Mucosa of rectum (tissue), 2 donors: ENCODE data around the gene TCERG1L.

Experiments
- H3K27ac ChIP-seq, 2 donors: one replicate each; pipeline ENCODE4 v1.7.0; 2013; ENCODE audit warnings: inconsistent platforms in 2 of 2, low read depth in 2 of 2, low read length in 2 of 2
- H3K27me3 ChIP-seq, 2 donors: one replicate each; pipeline ENCODE4 v1.7.0; 2013; ENCODE audit warnings: low read length in 2 of 2; ENCODE audit not compliant: control insufficient read depth in 2 of 2, insufficient read depth in 2 of 2
- H3K36me3 ChIP-seq, 2 donors: one replicate each; pipeline ENCODE4 v1.7.0; 2013; ENCODE audit warnings: low read length in 2 of 2; ENCODE audit not compliant: control insufficient read depth in 2 of 2, insufficient read depth in 2 of 2
- H3K4me1 ChIP-seq, 2 donors: one replicate each; pipeline ENCODE4 v1.7.0; 2013; ENCODE audit warnings: low read length in 2 of 2, mild to moderate bottlenecking in 1 of 2; ENCODE audit not compliant: control insufficient read depth in 2 of 2, insufficient read depth in 2 of 2
- H3K4me3 ChIP-seq, 2 donors: one replicate each; pipeline ENCODE4 v1.7.0; 2013; ENCODE audit warnings: low read length in 2 of 2
- H3K9ac ChIP-seq, 2 donors: one replicate each; pipeline ENCODE4 v1.7.0; 2013; ENCODE audit warnings: low read length in 2 of 2, low read depth in 1 of 2, mild to moderate bottlenecking in 1 of 2
- H3K9me3 ChIP-seq, 2 donors: one replicate each; pipeline ENCODE4 v1.7.0; 2013; ENCODE audit warnings: low read length in 2 of 2; ENCODE audit not compliant: control insufficient read depth in 2 of 2
- donor health status: healthy.
- donor health status: Normal muscosa, but diverticular disease.

Gene TCERG1L

DNA sequence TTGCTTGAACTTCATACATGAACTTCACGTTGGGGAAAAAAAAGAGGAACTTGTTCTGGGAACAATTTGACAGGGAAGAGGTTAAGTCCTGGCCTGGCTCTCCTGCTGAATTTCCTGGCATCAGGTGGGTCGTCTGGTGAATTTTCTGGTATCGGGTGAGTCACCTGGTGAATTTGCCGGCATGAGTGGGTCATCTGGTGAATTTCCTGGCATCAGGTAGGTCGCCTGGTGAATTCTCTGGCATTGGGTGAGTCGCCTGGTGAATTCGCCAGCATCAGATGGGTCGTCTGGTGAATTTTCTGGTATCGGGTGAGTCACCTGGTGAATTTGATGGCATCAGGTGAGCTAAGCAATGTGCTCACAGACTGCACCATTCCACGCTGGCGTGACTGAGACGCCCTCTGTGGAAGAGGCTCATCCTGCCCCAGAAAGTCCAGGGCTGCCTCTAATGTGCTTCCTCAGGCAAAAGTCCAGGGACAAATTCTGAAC, 255.4 kb downstream of the TCERG1L start:
- no peaks in the 10 kb centered on the region for H3K27me3 ChIP-seq
- no peak overlapping the region for H3K4me3 ChIP-seq
- H3K27ac ChIP-seq: no peak overlapping the region
- no peaks in the 10 kb centered on the region for H3K36me3 ChIP-seq
- H3K4me1 ChIP-seq: no peaks in the 10 kb centered on the region
- H3K9me3 ChIP-seq: peaks cover 4 to 7% of the 10 kb centered on the region in 2 donors
- no peak overlapping the region for H3K9ac ChIP-seq

GRCh38 chr10:131055437-131055836, 256.1 kb downstream of the TCERG1L start:
- Histone ChIP-seq H3K9ac (no peak overlapping the region), H3K27me3 (no peaks in the 10 kb centered on the region), H3K9me3 (peaks cover 4 to 7% of the 10 kb centered on the region in 2 donors), H3K36me3 (no peaks in the 10 kb centered on the region), H3K27ac (no peak overlapping the region), H3K4me3 (no peak overlapping the region), H3K4me1 (no peaks in the 10 kb centered on the region)

DNA sequence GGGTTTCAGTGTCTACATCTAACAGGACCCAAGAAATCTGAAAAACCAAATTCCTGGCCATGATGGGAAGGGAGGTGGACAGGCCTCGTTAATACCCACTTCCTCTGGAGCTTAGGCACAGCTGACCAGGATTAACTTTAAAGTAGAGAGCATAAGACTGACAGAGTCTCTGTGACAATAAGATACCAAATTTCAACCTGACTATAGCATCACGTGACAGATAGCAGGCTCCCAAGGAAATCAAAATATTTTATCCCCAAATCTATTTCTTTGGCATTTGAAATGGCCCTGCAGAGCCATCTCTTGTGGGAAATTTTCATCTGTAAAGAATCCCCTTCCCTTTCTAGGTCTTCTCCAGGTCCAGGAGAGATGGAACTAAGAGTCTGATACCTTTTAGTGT, 258.3 kb downstream of the TCERG1L start:
- Histone ChIP-seq H3K36me3 (no peaks in the 10 kb centered on the region), H3K9me3 (peaks cover 4 to 7% of the 10 kb centered on the region in 2 donors), H3K4me1 (no peaks in the 10 kb centered on the region), H3K27ac (no peak overlapping the region), H3K9ac (no peak overlapping the region), H3K27me3 (no peaks in the 10 kb centered on the region), H3K4me3 (no peak overlapping the region)

DNA sequence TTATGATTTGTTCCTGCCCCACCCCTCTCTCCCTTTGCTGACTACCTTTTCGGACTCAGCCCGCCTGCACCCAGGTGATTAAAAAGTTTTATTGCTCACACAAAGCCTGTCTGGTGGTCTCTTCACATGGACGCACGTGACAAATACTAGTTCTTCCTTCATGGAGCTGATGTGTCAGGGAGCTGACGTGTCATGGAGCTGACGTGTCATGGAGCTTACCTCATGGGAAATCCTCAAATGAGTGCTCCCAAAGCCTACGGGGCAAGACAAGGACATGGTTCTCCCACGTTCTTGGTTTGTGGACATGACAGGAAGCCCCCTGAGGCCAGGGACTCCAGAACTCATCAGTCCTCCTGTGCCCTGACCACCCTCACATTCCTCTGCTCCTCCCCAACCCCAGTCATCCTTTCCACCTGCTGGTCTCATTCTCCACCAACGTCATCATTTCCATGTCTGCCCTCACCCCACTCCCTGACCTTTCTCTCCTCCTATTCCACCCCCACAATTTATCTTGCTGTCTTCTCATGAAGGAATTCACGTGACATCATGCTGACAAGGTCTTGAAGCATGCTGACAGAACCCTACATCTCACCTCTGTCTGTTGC, 261.3 kb downstream of the TCERG1L start:
- Histone ChIP-seq H3K27me3 (no peaks in the 10 kb centered on the region), H3K36me3 (no peaks in the 10 kb centered on the region), H3K4me1 (no peaks in the 10 kb centered on the region), H3K9me3 (peaks cover 0 to 3% of the 10 kb centered on the region in 2 donors), H3K27ac (no peak overlapping the region), H3K9ac (no peak overlapping the region), H3K4me3 (no peak overlapping the region)

DNA sequence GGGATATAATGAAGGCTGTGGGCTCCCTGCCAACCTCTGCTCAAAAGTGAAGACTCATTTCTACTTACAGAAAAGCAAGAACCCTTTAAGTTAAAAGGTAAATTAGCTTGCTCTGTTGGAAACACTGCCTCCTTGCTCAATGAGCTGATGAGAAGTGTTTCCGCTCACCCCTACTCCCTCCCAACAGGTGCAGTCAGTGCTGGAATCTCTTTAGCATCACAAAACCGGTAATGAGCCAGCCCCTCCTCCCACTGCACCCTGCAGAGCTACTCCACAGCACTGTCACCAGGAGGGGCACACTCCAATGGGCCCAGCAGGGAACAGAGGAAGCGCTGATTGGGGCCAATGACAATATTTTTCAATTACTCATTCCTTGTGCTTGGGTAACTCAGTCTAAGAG, 262.5 kb downstream of the TCERG1L start:
- H3K36me3 ChIP-seq: no peaks in the 10 kb centered on the region
- H3K27me3 ChIP-seq: no peaks in the 10 kb centered on the region
- no peak overlapping the region for H3K9ac ChIP-seq
- no peaks in the 10 kb centered on the region for H3K9me3 ChIP-seq
- no peak overlapping the region for H3K4me3 ChIP-seq
- no peaks in the 10 kb centered on the region for H3K4me1 ChIP-seq
- H3K27ac ChIP-seq: no peak overlapping the region

DNA sequence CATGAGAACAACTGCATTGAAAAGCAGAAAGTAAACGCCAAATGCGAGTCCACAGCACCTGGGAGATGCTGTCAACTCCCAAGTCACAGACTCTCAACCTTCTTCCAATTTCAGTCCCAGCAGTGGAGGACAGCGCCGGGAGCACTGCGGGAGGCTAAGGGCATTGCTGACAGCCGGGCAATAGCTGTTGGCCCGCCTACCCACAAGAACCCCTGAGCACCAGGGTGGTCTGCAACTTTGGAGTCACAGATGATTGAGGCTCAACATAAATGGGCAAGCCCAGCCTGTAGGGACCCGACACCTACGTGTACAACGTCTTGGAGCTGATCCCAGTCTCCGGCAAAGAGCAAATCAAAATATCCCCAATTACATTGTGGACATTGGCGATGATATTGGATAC, 262.9 kb downstream of the TCERG1L start:
- H3K36me3 ChIP-seq: no peaks in the 10 kb centered on the region
- no peaks in the 10 kb centered on the region for H3K4me1 ChIP-seq
- no peak overlapping the region for H3K27ac ChIP-seq
- no peaks in the 10 kb centered on the region for H3K9me3 ChIP-seq
- no peak overlapping the region for H3K9ac ChIP-seq
- no peaks in the 10 kb centered on the region for H3K27me3 ChIP-seq
- no peak overlapping the region for H3K4me3 ChIP-seq

- Histone ChIP-seq H3K4me3 (no peak overlapping the region), H3K27ac (no peak overlapping the region), H3K4me1 (no peaks in the 10 kb centered on the region), H3K36me3 (no peaks in the 10 kb centered on the region), H3K9me3 (no peaks in the 10 kb centered on the region), H3K27me3 (no peaks in the 10 kb centered on the region), H3K9ac (no peak overlapping the region)
Measured at GRCh38 chr10:131047501-131047900, 264.0 kb downstream of the TCERG1L start.

- peaks cover 0 to 3% of the 10 kb centered on the region in 2 donors for H3K9me3 ChIP-seq
- H3K4me3 ChIP-seq: no peak overlapping the region
- H3K36me3 ChIP-seq: no peaks in the 10 kb centered on the region
- no peaks in the 10 kb centered on the region for H3K27me3 ChIP-seq
- no peak overlapping the region for H3K27ac ChIP-seq
- H3K9ac ChIP-seq: no peak overlapping the region
- H3K4me1 ChIP-seq: no peaks in the 10 kb centered on the region
Measured at GRCh38 chr10:131046194-131046593, 265.3 kb downstream of the TCERG1L start.

DNA sequence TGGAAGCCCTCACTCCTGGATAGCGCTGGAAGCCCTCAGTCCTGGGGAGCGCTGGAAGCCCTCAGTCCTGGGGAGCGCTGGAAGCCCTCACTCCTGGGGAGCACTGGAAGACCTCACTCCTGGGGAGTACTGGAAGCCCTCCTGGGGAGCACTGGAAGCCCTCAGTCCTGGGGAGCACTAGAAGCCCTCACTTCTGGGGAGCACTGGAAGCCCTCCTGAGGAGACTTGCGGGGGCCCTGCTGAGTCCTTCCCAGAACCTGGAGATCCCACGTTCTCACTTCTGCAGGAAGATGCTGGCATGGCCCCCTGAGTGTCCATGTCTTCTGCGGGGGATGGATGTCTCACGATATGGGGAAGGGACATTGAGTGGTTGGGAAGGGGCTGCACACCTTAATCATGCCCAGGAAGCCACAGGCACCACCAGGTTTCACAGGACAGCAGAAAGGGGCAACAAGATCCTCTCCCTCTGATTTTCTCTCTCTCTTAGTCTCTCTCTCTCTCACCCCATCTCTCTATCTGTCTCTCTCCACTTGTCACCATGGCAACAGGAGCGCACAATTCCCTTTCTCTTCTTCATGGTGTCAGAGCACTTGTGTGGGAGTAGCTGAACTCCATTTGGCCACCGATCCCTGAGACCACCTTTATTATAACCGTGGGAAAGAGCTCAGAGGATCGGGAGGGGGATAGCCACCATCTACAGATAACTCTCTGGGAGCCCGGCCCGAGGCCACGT, 267.0 kb downstream of the TCERG1L start:
- H3K4me3 ChIP-seq: no peak overlapping the region
- H3K9ac ChIP-seq: no peak overlapping the region
- no peaks in the 10 kb centered on the region for H3K4me1 ChIP-seq

DNA sequence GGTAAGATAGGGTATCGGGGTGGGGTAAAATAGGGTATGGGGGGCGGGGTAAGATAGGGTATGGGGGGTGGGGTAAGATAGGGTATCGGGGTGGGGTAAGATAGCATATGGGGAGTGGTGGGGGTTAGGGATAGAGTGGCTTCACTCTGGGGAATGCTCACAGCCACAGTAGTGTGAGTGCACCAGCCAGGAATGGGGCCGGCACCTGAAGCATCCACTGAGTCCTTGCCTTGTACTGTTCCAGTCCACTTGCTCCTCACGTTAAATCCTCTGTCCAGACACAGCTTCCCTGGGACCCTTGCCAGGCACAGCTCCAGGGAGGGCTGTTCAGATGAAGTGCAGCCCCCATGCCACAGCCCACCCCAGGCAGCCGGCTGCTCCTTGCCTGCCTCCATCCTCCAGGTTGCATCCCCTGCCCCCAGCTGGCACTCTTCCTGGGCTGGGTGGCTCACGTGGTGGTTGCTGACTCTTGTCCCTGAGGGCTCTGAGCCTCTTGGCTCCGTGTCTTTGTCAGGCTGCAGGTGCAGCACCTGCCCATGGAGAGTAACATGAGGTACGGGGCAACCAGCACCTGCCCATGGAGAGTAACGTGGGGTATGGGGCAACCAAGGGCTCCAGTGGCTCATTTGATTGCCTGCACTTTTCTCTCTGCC, 268.4 kb downstream of the TCERG1L start:
- Histone ChIP-seq H3K4me3 (no peak overlapping the region), H3K9me3 (peaks cover 0 to 3% of the 10 kb centered on the region in 2 donors), H3K9ac (no peak overlapping the region)

More for the DNA sequence above, 267.0 kb downstream of the TCERG1L start:
- H3K27ac ChIP-seq: no peak overlapping the region
- H3K9me3 ChIP-seq: peaks cover 0 to 3% of the 10 kb centered on the region in 2 donors
- no peaks in the 10 kb centered on the region for H3K36me3 ChIP-seq
- H3K27me3 ChIP-seq: no peaks in the 10 kb centered on the region

More for the DNA sequence above, 268.4 kb downstream of the TCERG1L start:
- Histone ChIP-seq H3K27me3 (no peaks in the 10 kb centered on the region), H3K4me1 (no peaks in the 10 kb centered on the region), H3K27ac (no peak overlapping the region), H3K36me3 (no peaks in the 10 kb centered on the region)
